HCEC 1CT (cell line): Measurements from ENCODE around the gene LEFTY1.
A peak's percentile ranks its signal among the peaks of the same experiment; 100 is the strongest.

Experiments
- DNase-seq: peaks from one replicate; pipeline ENCODE4 v3.0.0-alpha.2; 2017

LEFTY1 gene

GRCh38 chr1:225871359-225872074 is 17.4 kb downstream of the LEFTY1 start:
- DNase-seq, result peak; percentile 23

GRCh38 chr1:225870911-225871310 is 18.0 kb downstream of the LEFTY1 start:
- DNase-seq, result no peak

- DNase-seq, result no peak
These were observed 20.2 kb downstream of the LEFTY1 start for GRCh38 chr1:225868631-225869330.

- DNase-seq, result no peak
These were observed 22.0 kb downstream of the LEFTY1 start for GRCh38 chr1:225866981-225867380.

- DNase-seq, result peak; percentile 71
These were observed 22.7 kb downstream of the LEFTY1 start for GRCh38 chr1:225866061-225866837.

- DNase-seq, result no peak
These were observed 23.4 kb downstream of the LEFTY1 start for GRCh38 chr1:225865514-225865913.

- DNase-seq, result peak; percentile 49
These were observed 25.8 kb downstream of the LEFTY1 start for GRCh38 chr1:225863167-225863566.

- DNase-seq, result no peak
These were observed 26.4 kb downstream of the LEFTY1 start for GRCh38 chr1:225862581-225862950.

GRCh38 chr1:225861834-225862580 is 26.9 kb downstream of the LEFTY1 start:
- DNase-seq, result no peak

GRCh38 chr1:225860876-225861441 is 28.0 kb downstream of the LEFTY1 start:
- no peak for DNase-seq

GRCh38 chr1:225860107-225860506 is 28.8 kb downstream of the LEFTY1 start:
- DNase-seq, result no peak

- DNase-seq, result no peak
These were observed 29.8 kb downstream of the LEFTY1 start for GRCh38 chr1:225859151-225859550.

- DNase-seq, result no peak
These were observed 31.7 kb downstream of the LEFTY1 start for GRCh38 chr1:225857256-225857655.

- no peak for DNase-seq
These were observed 33.2 kb downstream of the LEFTY1 start for GRCh38 chr1:225855503-225856300.

- DNase-seq, result no peak
These were observed 35.5 kb downstream of the LEFTY1 start for GRCh38 chr1:225853441-225853840.

GRCh38 chr1:225852413-225853124 is 36.4 kb downstream of the LEFTY1 start:
- no peak for DNase-seq

GRCh38 chr1:225851805-225852204 is 37.1 kb downstream of the LEFTY1 start:
- no peak for DNase-seq

- DNase-seq, result no peak
These were observed 38.6 kb downstream of the LEFTY1 start for GRCh38 chr1:225850370-225850769.

GRCh38 chr1:225849925-225850324 is 39.0 kb downstream of the LEFTY1 start:
- no peak for DNase-seq

- DNase-seq, result no peak
These were observed 40.7 kb downstream of the LEFTY1 start for GRCh38 chr1:225848030-225848955.
